HG02610 (cell line): ENCODE results near the gene LHPP.

Experiments
- ATAC-seq: cut with Tn5 transposase; IDR thresholded peaks from one replicate; pipeline ENCODE4 v1.9.1; 2021; ENCODE audit warnings: mild to moderate bottlenecking, moderate library complexity; ENCODE audit not compliant: unreplicated experiment

LHPP gene

GRCh38 chr10:124495725-124496124 lies 34.1 kb downstream of the LHPP start:
- no peak for ATAC-seq

GRCh38 chr10:124496150-124496549 lies 34.5 kb downstream of the LHPP start:
- ATAC-seq = no peak

- no peak for ATAC-seq
Measured at GRCh38 chr10:124496620-124497019, 35.0 kb downstream of the LHPP start.

- no peak for ATAC-seq
Measured at GRCh38 chr10:124497196-124497881, 35.7 kb downstream of the LHPP start.

- no peak for ATAC-seq
Measured at GRCh38 chr10:124498056-124498455, 36.4 kb downstream of the LHPP start.

GRCh38 chr10:124500757-124501156 lies 39.1 kb downstream of the LHPP start:
- ATAC-seq = no peak

- ATAC-seq = no peak
Measured at GRCh38 chr10:124504711-124505110, 43.1 kb downstream of the LHPP start.

GRCh38 chr10:124505279-124505678 lies 43.7 kb downstream of the LHPP start:
- no peak for ATAC-seq

GRCh38 chr10:124508070-124508667 lies 46.5 kb downstream of the LHPP start:
- no peak for ATAC-seq

- ATAC-seq = no peak
Measured at GRCh38 chr10:124508907-124509454, 47.4 kb downstream of the LHPP start.

- ATAC-seq = no peak
Measured at GRCh38 chr10:124509880-124510632, 48.4 kb downstream of the LHPP start.

- no peak for ATAC-seq
Measured at GRCh38 chr10:124510759-124511158, 49.1 kb downstream of the LHPP start.

- no peak for ATAC-seq
Measured at GRCh38 chr10:124511205-124512039, 49.8 kb downstream of the LHPP start.

GRCh38 chr10:124512040-124512428 lies 50.4 kb downstream of the LHPP start:
- ATAC-seq = no peak

- ATAC-seq = no peak
Measured at GRCh38 chr10:124512600-124512999, 51.0 kb downstream of the LHPP start.

GRCh38 chr10:124515244-124515970 lies 53.8 kb downstream of the LHPP start:
- no peak for ATAC-seq

- ATAC-seq = no peak
Measured at GRCh38 chr10:124516181-124516580, 54.6 kb downstream of the LHPP start.

GRCh38 chr10:124516746-124517397 lies 55.2 kb downstream of the LHPP start:
- ATAC-seq = no peak

- ATAC-seq = no peak
Measured at GRCh38 chr10:124517461-124517860, 55.8 kb downstream of the LHPP start.

- ATAC-seq = no peak
Measured at GRCh38 chr10:124517931-124518330, 56.3 kb downstream of the LHPP start.
